MG63 (cell line): ENCODE data around the gene EXT2. TPM values are rescaled to one million over a fixed set of nuclear protein-coding genes. Genes with fewer than 3 reads are reported as not detected.

Experiments used
- DNase-seq: peaks from one replicate; pipeline ENCODE4 v3.0.0-alpha.2; 2020
- H3K27me3 ChIP-seq: fragments of 250-450 bp; sonication (Bioruptor Pico); 2 replicates; pipeline ENCODE4 v1.5.1; 2020; ENCODE audit warnings: mild to moderate bottlenecking, moderate library complexity
- H3K36me3 ChIP-seq: fragments of 250-450 bp; sonication (Bioruptor Pico); 2 replicates; pipeline ENCODE4 v1.5.1; 2020; ENCODE audit warnings: mild to moderate bottlenecking, moderate library complexity
- H3K4me3 ChIP-seq: fragments of 250-450 bp; sonication (Bioruptor Pico); 2 replicates; pipeline ENCODE4 v1.5.1; 2020; ENCODE audit warnings: mild to moderate bottlenecking, moderate library complexity
- H3K9me3 ChIP-seq: fragments of 250-450 bp; sonication (Bioruptor Pico); 2 replicates; pipeline ENCODE4 v1.5.1; 2020; ENCODE audit warnings: mild to moderate bottlenecking, moderate library complexity
- total RNA-seq: library from RNA; depleted of rRNA; stranded (reverse); fragments of >200 nt; shearing (Covaris generic); gene quantifications from 2 replicates; pipeline ENCODE4 v1.2.3, GENCODE V29; 2014; ENCODE audit warnings: low replicate concordance

Gene EXT2
- total RNA-seq, 1 experiment from 2014 or later = 179 TPM

DNA sequence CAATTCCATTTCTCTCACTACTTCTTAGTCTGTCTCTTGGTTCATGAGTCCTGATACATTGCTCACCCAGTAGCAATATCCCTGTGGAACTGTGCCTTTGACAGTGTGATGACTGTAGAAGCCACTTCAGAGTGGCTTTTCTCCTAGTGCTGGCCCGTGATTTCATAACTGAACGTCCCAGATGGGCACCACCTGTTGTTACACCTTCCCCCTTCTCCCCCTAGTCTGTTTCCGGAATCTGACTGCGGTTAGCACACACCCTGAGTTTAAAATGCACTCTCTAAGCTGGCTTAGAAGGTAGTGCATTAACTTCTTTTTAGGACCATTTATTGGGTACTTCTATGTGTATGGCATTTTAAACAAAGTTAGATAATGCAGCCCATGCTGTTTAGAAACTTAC, 131.5 kb downstream of the EXT2 start:
- no peak for DNase-seq
- no peaks in the 10 kb centered on the region for H3K36me3 ChIP-seq
- no peaks in the 10 kb centered on the region for H3K9me3 ChIP-seq
- no peaks in the 10 kb centered on the region for H3K27me3 ChIP-seq
- H3K4me3 ChIP-seq = no peak overlapping the region

DNA sequence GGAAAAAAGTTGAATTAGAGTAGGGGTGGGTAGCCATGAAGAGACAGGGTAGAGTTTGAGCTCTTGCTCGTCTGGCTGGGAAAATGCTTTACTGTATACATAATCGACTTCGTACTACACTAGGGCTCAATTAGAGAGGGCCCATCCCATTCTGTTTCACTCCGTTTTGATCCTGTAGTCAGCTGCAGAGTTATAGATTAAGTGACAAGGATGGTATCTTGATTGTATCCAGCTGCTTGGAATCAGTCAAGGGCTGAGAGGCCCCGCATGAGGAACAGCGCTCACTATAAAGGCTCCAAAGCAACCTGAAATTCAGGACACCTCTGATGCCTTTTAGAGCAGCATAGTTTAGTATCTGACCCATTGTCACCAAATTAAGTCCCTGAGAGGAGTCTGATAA, 132.9 kb downstream of the EXT2 start:
- H3K9me3 ChIP-seq = no peaks in the 10 kb centered on the region

GRCh38 chr11:44229098-44229497, 133.6 kb downstream of the EXT2 start:
- no peak overlapping the region for H3K4me3 ChIP-seq
- no peaks in the 10 kb centered on the region for H3K9me3 ChIP-seq
- peak; percentile 37 for DNase-seq
- H3K27me3 ChIP-seq = no peaks in the 10 kb centered on the region
- no peaks in the 10 kb centered on the region for H3K36me3 ChIP-seq

More for the DNA sequence above, 132.9 kb downstream of the EXT2 start:
- no peak for DNase-seq
- H3K4me3 ChIP-seq = no peak overlapping the region
- no peaks in the 10 kb centered on the region for H3K36me3 ChIP-seq
- H3K27me3 ChIP-seq = no peaks in the 10 kb centered on the region

- DNase-seq = no peak
- no peaks in the 10 kb centered on the region for H3K27me3 ChIP-seq
- H3K36me3 ChIP-seq = no peaks in the 10 kb centered on the region; the same call in 1 of the 2 replicates
- no peaks in the 10 kb centered on the region for H3K9me3 ChIP-seq
- H3K4me3 ChIP-seq = no peak overlapping the region
These were observed 134.1 kb downstream of the EXT2 start for GRCh38 chr11:44229624-44230023.

- Histone ChIP-seq H3K4me3 (no peak overlapping the region), H3K9me3 (no peaks in the 10 kb centered on the region), H3K27me3 (no peaks in the 10 kb centered on the region), H3K36me3 (peaks cover 8% of the 10 kb centered on the region)
- no peak for DNase-seq
These were observed 140.3 kb downstream of the EXT2 start for GRCh38 chr11:44235765-44236201.

DNA sequence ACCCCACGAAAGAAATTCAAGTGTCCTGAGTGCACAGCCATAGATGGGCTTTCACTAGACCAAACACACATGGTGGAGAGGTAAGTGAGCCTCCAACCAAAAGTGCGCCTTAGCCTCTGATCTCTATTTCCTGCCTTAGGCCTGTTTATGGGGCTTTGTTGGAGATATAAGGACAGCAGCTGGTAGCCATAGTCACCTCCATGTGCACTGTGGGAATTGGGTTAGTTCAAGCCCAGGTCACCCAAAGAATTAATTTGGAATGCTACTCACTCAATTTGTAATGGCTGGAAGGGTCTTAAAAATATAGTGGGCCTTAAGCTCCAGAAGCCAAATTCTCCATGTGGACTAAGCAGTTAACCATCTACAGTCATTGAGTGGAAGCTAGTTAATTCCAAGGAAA, 140.8 kb downstream of the EXT2 start:
- Histone ChIP-seq H3K4me3 (no peak overlapping the region), H3K27me3 (no peaks in the 10 kb centered on the region), H3K36me3 (peaks cover 8% of the 10 kb centered on the region), H3K9me3 (no peaks in the 10 kb centered on the region)
- DNase-seq = no peak

DNA sequence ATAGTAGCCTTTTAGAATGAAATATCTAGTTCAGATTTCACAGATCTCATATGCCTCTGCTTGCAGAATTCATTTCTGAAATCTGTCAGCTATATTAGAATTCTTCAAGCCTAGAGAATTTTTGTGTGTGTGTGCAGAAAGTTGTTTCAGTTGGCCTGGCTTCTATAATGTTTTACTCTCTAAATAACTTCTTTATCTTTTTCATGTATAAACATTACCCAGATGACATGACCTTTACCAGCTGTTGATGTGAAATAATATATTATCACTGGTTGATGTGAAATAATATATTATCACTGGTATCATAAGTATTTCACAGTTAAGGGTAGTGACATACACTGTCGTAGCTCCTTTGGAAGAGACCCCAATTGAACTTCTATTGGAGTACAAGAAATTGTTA, 141.7 kb downstream of the EXT2 start:
- Histone ChIP-seq H3K36me3 (peaks cover 10% of the 10 kb centered on the region), H3K4me3 (no peak overlapping the region), H3K27me3 (no peaks in the 10 kb centered on the region), H3K9me3 (no peaks in the 10 kb centered on the region)
- DNase-seq = no peak

- Histone ChIP-seq H3K4me3 (no peak overlapping the region), H3K9me3 (no peaks in the 10 kb centered on the region), H3K36me3 (peaks cover 16% of the 10 kb centered on the region), H3K27me3 (no peaks in the 10 kb centered on the region)
- DNase-seq = no peak
These were observed 146.4 kb downstream of the EXT2 start for GRCh38 chr11:44241851-44242250.

DNA sequence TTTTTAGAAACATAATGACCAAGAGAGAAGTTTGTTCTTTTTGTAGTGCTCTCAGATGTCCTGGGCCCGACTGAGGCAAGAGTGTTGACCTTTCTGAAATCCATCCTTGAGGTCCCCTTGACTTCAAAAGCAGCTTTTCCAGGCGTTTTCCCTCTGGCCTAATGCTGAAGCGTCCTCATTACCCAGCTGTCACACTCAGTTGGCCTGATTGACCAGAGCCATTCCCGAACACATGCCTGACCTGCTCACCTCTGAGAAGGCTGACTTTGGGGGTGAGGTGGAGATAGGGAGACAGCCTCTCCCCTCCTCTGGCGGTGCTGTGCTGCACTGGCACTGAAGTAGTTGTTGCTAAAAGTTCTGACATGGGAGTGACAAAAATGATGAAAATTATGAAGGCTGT, 147.6 kb downstream of the EXT2 start:
- Histone ChIP-seq H3K4me3 (no peak overlapping the region), H3K27me3 (no peaks in the 10 kb centered on the region), H3K36me3 (peaks cover 16% of the 10 kb centered on the region), H3K9me3 (no peaks in the 10 kb centered on the region)
- DNase-seq = no peak

- DNase-seq = no peak
These were observed 148.3 kb downstream of the EXT2 start for GRCh38 chr11:44243595-44244343.

GRCh38 chr11:44244639-44245310, 149.3 kb downstream of the EXT2 start:
- H3K27me3 ChIP-seq = no peaks in the 10 kb centered on the region
- H3K4me3 ChIP-seq = no peak overlapping the region

More at GRCh38 chr11:44243595-44244343, 148.3 kb downstream of the EXT2 start:
- Histone ChIP-seq H3K9me3 (no peaks in the 10 kb centered on the region), H3K4me3 (no peak overlapping the region), H3K36me3 (peaks cover 16% of the 10 kb centered on the region), H3K27me3 (no peaks in the 10 kb centered on the region)

GRCh38 chr11:44246726-44247125, 151.2 kb downstream of the EXT2 start:
- no peak for DNase-seq
- H3K36me3 ChIP-seq = peaks cover 16% of the 10 kb centered on the region
- peaks cover 6% of the 10 kb centered on the region for H3K9me3 ChIP-seq
- no peaks in the 10 kb centered on the region for H3K27me3 ChIP-seq
- no peak overlapping the region for H3K4me3 ChIP-seq

More at GRCh38 chr11:44244639-44245310, 149.3 kb downstream of the EXT2 start:
- no peak for DNase-seq
- Histone ChIP-seq H3K36me3 (peaks cover 16% of the 10 kb centered on the region), H3K9me3 (no peaks in the 10 kb centered on the region)

DNA sequence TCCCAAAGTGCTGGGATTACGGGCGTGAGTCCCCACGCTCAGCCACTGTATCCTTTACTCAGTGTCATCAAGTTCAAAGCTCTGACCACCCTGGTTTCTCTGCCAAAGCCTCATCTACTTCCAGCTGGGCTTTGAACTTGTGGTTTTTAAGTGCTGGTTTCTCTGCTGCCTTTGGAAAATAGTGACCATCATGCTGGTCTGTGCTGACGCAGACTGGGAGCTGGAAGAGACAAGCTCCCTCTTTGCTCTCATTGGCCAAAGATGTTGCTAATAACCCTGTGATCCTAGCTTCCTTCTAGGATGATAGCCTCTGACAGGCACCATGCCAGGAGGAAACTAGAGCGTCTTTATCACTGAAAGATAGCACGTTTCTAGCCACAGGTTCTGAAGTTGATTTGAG, 152.0 kb downstream of the EXT2 start:
- Histone ChIP-seq H3K27me3 (no peaks in the 10 kb centered on the region), H3K36me3 (peaks cover 11% of the 10 kb centered on the region), H3K4me3 (no peak overlapping the region), H3K9me3 (peaks cover 9% of the 10 kb centered on the region)
- no peak for DNase-seq

DNA sequence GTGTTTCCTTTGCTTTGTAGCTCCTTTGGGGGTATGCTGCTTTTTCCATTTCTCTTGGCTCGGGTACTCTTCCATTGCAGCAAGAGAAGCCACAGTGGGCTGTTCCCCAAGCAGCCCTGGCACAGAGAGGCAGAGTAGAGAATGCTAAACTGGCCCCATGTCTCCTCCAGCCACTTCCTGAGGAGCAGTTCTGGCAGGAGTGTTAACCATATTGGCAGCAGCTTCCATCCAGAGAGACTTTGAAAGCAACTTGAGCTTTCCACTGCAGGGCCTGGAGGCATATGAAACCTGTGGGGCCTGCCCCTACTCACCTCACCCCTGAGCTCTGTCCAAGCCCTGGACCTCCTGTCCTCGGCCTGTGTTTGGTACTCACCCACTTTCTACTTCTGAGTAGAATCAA, 152.6 kb downstream of the EXT2 start:
- H3K27me3 ChIP-seq = no peaks in the 10 kb centered on the region
- H3K36me3 ChIP-seq = peaks cover 7% of the 10 kb centered on the region
- H3K9me3 ChIP-seq = peaks cover 15% of the 10 kb centered on the region
- DNase-seq = peak; percentile 65
- H3K4me3 ChIP-seq = no peak overlapping the region

DNA sequence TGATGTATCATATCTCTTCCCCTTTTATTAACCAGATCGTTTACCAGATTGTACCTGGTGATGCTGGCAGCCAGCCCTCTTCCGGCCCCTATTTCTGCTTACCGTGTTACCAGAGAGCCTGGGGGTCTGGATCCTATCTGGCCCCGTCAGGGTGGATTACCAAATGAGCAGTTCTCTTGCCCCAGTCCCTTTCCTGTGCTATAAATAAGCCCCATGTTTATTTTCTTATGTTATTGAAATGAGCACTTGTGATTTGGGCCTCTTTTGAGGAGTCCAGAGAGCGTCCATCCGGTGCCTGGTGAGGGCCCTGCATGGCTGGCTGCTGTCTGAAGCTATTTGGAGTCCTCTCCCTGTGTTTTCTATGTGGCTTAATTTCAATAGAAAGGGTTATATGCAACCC, 154.9 kb downstream of the EXT2 start:
- H3K27me3 ChIP-seq = no peaks in the 10 kb centered on the region
- H3K9me3 ChIP-seq = peaks cover 22% of the 10 kb centered on the region
- DNase-seq = no peak
- no peak overlapping the region for H3K4me3 ChIP-seq
- peaks cover under 1% of the 10 kb centered on the region for H3K36me3 ChIP-seq

DNA sequence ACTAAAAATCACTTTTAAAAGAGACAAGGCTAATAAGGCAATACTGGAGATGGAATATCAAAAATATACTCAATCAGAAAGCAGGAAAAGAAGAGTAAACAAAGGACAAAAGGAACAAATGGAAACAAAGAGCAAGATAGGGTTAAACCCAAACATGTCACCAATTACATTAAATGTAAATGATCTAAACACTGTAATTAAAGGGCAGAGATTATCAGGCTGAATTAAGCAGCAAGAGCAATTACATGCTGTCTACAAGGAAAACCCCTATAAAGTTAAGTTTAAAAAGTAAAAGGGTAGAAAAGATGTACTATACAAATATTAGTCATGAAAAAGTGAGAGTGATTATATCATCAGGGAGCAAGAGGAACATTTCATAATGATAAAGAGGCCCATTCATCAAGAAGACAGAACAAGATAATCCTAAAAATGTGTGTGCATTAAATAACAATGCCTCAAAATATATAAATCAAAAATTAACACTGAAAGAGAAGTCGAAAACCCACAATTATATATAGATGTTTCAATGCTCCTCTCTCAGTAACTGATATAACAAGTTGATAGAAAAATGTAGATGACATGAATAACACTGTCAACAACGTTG, 157.6 kb downstream of the EXT2 start:
- Histone ChIP-seq H3K27me3 (no peaks in the 10 kb centered on the region), H3K9me3 (peaks cover 22% of the 10 kb centered on the region), H3K36me3 (no peaks in the 10 kb centered on the region; the same call in none of the 2 replicates), H3K4me3 (no peak overlapping the region)
- no peak for DNase-seq

DNA sequence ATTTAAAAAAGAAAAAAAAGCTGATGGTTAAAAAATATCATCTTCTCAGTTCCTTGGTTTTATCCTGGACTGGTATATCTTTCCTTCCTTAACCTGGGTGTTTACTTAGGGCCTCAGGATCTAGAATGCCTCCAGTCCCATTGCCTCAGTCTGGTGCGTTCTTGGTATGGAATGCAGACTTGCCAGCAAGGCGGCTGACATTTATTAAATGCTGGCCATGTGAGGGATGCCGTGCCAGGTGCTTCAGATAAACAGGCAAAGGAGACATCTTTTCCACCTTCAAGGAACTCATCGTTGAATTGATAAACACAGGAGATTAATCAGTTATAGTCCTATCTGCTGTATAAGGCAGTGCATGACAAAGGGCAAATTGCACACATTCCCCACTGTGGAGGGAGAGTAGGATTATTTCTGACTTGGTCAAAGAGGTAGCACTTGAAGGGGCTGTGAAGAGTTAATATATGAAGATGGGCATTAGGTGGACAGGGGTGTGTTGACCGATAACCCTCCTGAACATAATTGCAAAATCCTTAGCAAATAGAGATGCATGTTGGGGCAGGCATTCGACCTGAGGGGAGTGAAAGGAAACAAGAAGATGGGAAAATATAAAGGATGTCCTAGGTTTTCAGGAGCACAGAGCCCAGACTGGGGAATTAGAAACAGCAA, 160.1 kb downstream of the EXT2 start:
- no peaks in the 10 kb centered on the region; the same call in none of the 2 replicates for H3K36me3 ChIP-seq
- H3K9me3 ChIP-seq = peaks cover 22% of the 10 kb centered on the region
- H3K4me3 ChIP-seq = no peak overlapping the region
- no peaks in the 10 kb centered on the region for H3K27me3 ChIP-seq
- no peak for DNase-seq
